ENCODE measurements around the gene UBE2L3.

DNA sequence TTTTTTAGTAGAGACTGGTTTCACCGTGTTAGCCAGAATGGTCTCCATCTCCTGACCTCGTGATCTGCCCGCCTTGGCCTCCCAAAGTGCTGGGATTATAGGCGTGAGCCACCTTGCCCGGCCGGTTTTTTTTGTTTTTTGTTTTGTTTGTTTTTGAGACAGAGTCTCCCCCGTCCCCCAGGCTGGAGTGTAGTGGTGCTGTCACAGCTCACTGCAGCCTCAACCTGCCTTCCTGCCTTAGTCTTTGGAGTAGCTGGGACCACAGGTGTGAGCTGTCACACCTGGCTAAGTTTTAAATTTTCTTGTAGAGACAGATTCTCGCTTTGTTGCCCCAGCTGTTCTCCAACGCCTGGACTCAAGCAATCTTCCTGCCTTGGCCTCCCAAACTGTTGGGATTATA is 101.5 kb downstream of the UBE2L3 start:
- TF ChIP-seq, protein P1, sequence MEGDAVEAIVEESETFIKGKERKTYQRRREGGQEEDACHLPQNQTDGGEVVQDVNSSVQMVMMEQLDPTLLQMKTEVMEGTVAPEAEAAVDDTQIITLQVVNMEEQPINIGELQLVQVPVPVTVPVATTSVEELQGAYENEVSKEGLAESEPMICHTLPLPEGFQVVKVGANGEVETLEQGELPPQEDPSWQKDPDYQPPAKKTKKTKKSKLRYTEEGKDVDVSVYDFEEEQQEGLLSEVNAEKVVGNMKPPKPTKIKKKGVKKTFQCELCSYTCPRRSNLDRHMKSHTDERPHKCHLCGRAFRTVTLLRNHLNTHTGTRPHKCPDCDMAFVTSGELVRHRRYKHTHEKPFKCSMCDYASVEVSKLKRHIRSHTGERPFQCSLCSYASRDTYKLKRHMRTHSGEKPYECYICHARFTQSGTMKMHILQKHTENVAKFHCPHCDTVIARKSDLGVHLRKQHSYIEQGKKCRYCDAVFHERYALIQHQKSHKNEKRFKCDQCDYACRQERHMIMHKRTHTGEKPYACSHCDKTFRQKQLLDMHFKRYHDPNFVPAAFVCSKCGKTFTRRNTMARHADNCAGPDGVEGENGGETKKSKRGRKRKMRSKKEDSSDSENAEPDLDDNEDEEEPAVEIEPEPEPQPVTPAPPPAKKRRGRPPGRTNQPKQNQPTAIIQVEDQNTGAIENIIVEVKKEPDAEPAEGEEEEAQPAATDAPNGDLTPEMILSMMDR (IDR thresholded peaks at IDR 0.05; ENCODE audit: insufficient read depth, low read length) = no peak
- no peak for TF ChIP-seq POLR2AphosphoS5 (IDR thresholded peaks at IDR 0.05; ENCODE audit: low read depth)
